Astrocyte of the spinal cord (primary cell): Measurements from ENCODE around the gene RPS10.

Experiments used
- DNase-seq: peaks from one replicate; pipeline ENCODE4 v3.0.0; 2011; ENCODE audit warnings: low read depth, low spot score
- H3K4me3 ChIP-seq: 2 replicates; pipeline ENCODE4 v1.5.1; 2011; ENCODE audit warnings: low read depth, mild to moderate bottlenecking, low read length, moderate library complexity
- CTCF ChIP-seq: IDR thresholded peaks from 2 replicates; pipeline ENCODE4 v1.5.1; 2012; ENCODE audit warnings: low read depth, mild to moderate bottlenecking, low read length, inconsistent platforms
- in situ Hi-C: cut with HindIII; loops from 2 replicates; pipeline ENCODE4 v1.10.0; 2017; ENCODE audit warnings: low sequenced_read_pairs

RPS10 gene

GRCh38 chr6:34393966-34394305, 31.9 kb downstream of the RPS10 start:
- in situ Hi-C loops: no loop called here
- no peak for DNase-seq
- no peak overlapping the region for H3K4me3 ChIP-seq
- no peak for TF ChIP-seq CTCF

- in situ Hi-C loops: no loop called here
- peak overlapping the region; percentile 61 for H3K4me3 ChIP-seq
- DNase-seq: no peak
- no peak for TF ChIP-seq CTCF
Measured at GRCh38 chr6:34393191-34393965, 32.5 kb downstream of the RPS10 start.

- peak; percentile 91 for TF ChIP-seq CTCF
- peak; percentile 95 for DNase-seq
- H3K4me3 ChIP-seq: peak within 1 kb of the TSS; percentile 78
- in situ Hi-C loops: no loop called here
Measured at GRCh38 chr6:34392497-34393190, 33.2 kb downstream of the RPS10 start, which contains the start of gene NUDT3. Gene NUDT3 (minus strand): TSS chr6:34392669. CDS start chr6:34392362, 307 bp downstream.

GRCh38 chr6:34391786-34392496, 33.9 kb downstream of the RPS10 start:
- TF ChIP-seq CTCF: no peak
- peak; percentile 55 for DNase-seq
- H3K4me3 ChIP-seq: peak overlapping the region; percentile 78
- in situ Hi-C loops: no loop called here

- DNase-seq: no peak
- in situ Hi-C loops: no loop called here
- H3K4me3 ChIP-seq: peak overlapping the region; percentile 78
Measured at GRCh38 chr6:34391473-34391785, 34.4 kb downstream of the RPS10 start.

More at GRCh38 chr6:34391473-34391785, 34.4 kb downstream of the RPS10 start:
- TF ChIP-seq CTCF: no peak
